A549 (cell line): ENCODE results near the gene MCOLN1. TPM values are rescaled to one million over a fixed set of nuclear protein-coding genes. Genes with fewer than 3 reads are reported as not detected.

Experiments
- ATAC-seq, 2 experiments: fragments of 200-7000 bp in 1 of 2; fragments of >200 bp in 1 of 2; cut with Nextera tagmentation in 1 of 2; cut with Tn5 transposase in 1 of 2; 3 replicates each; pipeline versions ENCODE4 v1.8.0 to v1.9.1; 2018 to 2020; ENCODE audit warnings: mild to moderate bottlenecking in 1 of 2, moderate library complexity in 1 of 2
- CTCF ChIA-PET: fragments of 300-600 bp; sonication (Branson Sonifier 250); formaldehyde crosslinking; extraction: SDS; loops from one replicate; lab custom pipeline; 2021; ENCODE audit warnings: antibody characterized with exemption, inconsistent platforms; lab: Yijun Ruan, JAX
- POLR2A ChIA-PET: fragments of 350-600 bp; formaldehyde crosslinking; extraction: SDS; loops from one replicate; lab custom pipeline; 2021; ENCODE audit warnings: antibody characterized with exemption, inconsistent platforms; lab: Yijun Ruan, JAX
- DNase-seq, 2 experiments: peaks; one replicate each; pipeline versions ENCODE4 v3.0.0 to v3.0.0-alpha.2; 2011 to 2016; ENCODE audit warnings: low read depth in 1 of 2, low spot score in 1 of 2
- FAIRE-seq: peaks from 2 replicates; lab custom pipeline; 2011; peaks lifted over from hg19 to GRCh38; lab: Jason Lieb, UNC
- H3K27ac ChIP-seq, 2 experiments: fragments of >200 bp; sonication (Bioruptor Twin); formaldehyde crosslinking; 3 replicates each; pipeline ENCODE4 v1.5.1; 2016 to 2017
- H3K4me1 ChIP-seq: fragments of >200 bp; sonication (Bioruptor Twin); formaldehyde crosslinking; 3 replicates; pipeline ENCODE4 v1.6.1; 2016
- H3K4me2 ChIP-seq: fragments of >200 bp; sonication (Bioruptor Twin); formaldehyde crosslinking; 3 replicates; pipeline ENCODE4 v1.6.1; 2016
- H3K4me3 ChIP-seq: fragments of >200 bp; sonication (Bioruptor Twin); formaldehyde crosslinking; 3 replicates; pipeline ENCODE4 v1.5.1; 2016
- H3K9me3 ChIP-seq: fragments of >200 bp; sonication (Bioruptor Twin); formaldehyde crosslinking; 3 replicates; pipeline ENCODE4 v1.6.1; 2016
- CBX2 ChIP-seq: fragments of 200-600 bp; sonication (generic); IDR thresholded peaks from 2 replicates; pipeline ENCODE4 v1.6.1; 2016; ENCODE audit warnings: low read depth, mild to moderate bottlenecking, borderline replicate concordance
- CBX8 ChIP-seq: fragments of 200-600 bp; sonication (generic); IDR thresholded peaks from 2 replicates; pipeline ENCODE4 v1.6.1; 2016
- ESRRA ChIP-seq: fragments of 150-350 bp; IDR thresholded peaks from 2 replicates; pipeline ENCODE4 v1.6.1; 2014; ENCODE audit warnings: mild to moderate bottlenecking, low read length, borderline replicate concordance
- FOSB ChIP-seq: fragments of 250-450 bp; sonication (Bioruptor Pico); IDR thresholded peaks from 2 replicates; pipeline ENCODE4 v1.5.0; 2020; ENCODE audit warnings: mild to moderate bottlenecking, moderate library complexity
- HEYL ChIP-seq: fragments of 250-450 bp; sonication (Bioruptor Pico); IDR thresholded peaks from 2 replicates; pipeline ENCODE4 v1.8.0; 2021; ENCODE audit warnings: mild to moderate bottlenecking, moderate library complexity
- HOXB5 ChIP-seq: fragments of 250-450 bp; sonication (Bioruptor Pico); IDR thresholded peaks from 2 replicates; pipeline ENCODE4 v1.5.0; 2020; ENCODE audit warnings: mild to moderate bottlenecking, moderate library complexity
- KDM1A ChIP-seq: fragments of 200-600 bp; sonication (generic); IDR thresholded peaks from 2 replicates; pipeline ENCODE4 v1.6.1; 2016; ENCODE audit warnings: low read depth, mild to moderate bottlenecking
- MAFK ChIP-seq: fragments of 450-650 bp; IDR thresholded peaks from 2 replicates; pipeline ENCODE4 v1.6.1; 2014; ENCODE audit not compliant: partially characterized antibody
- MAZ ChIP-seq: fragments of 150-350 bp; IDR thresholded peaks from 2 replicates; pipeline ENCODE4 v1.6.1; 2014; ENCODE audit warnings: antibody characterized with exemption, low read depth, low read length, borderline replicate concordance
- NFE2L2 ChIP-seq: fragments of 150-350 bp; conservative IDR thresholded peaks from 2 replicates; pipeline ENCODE4 v1.6.1; 2014; ENCODE audit warnings: low read length
- PHF8 ChIP-seq: fragments of 200-600 bp; sonication (generic); IDR thresholded peaks from 2 replicates; pipeline ENCODE4 v1.6.1; 2016; ENCODE audit warnings: low read depth, mild to moderate bottlenecking, antibody characterized with exemption, moderate library complexity, borderline replicate concordance
- RAD21 ChIP-seq, 2 experiments: fragments of >200 bp in 1 of 2; sonication (Bioruptor Twin) in 1 of 2; formaldehyde crosslinking in 1 of 2; IDR thresholded peaks in 1 of 2; conservative IDR thresholded peaks in 1 of 2; 2 replicates in 1 of 2; 3 replicates in 1 of 2; pipeline ENCODE4 v1.6.1; 2012 to 2018; ENCODE audit warnings: inconsistent platforms in 1 of 2
- RARB ChIP-seq: fragments of 250-450 bp; sonication (Bioruptor Pico); IDR thresholded peaks from 2 replicates; pipeline ENCODE4 v1.8.0; 2021; ENCODE audit warnings: mild to moderate bottlenecking, moderate library complexity
- TP53 ChIP-seq: fragments of 250-450 bp; sonication (Bioruptor Pico); IDR thresholded peaks from 2 replicates; pipeline ENCODE4 v1.5.0; 2021; ENCODE audit warnings: mild to moderate bottlenecking, moderate library complexity
- ZC3H11A ChIP-seq: fragments of 450-650 bp; IDR thresholded peaks from 2 replicates; pipeline ENCODE4 v1.6.1; 2014; ENCODE audit warnings: antibody characterized with exemption, mild to moderate bottlenecking
- ZNF302 ChIP-seq: fragments of 250-450 bp; sonication (Bioruptor Pico); IDR thresholded peaks from 2 replicates; pipeline ENCODE4 v1.9.0; 2021; ENCODE audit warnings: inconsistent platforms, mild to moderate bottlenecking, moderate library complexity
- WGBS: methylation state at CpG from one replicate; pipeline ENCODE4 v1.1.6; 2017; ENCODE audit errors: missing lambda C conversion rate; 5-methylcytosine and 5-hydroxymethylcytosine counted together
- polyA plus RNA-seq, 4 experiments: library from polyadenylated mRNA; depleted of rRNA in 3 of 4; stranded (reverse); fragments of >200 nt; fragmentation: RNase III in 1 of 4; extraction: RNeasy Plus Mini Kit Qiagen cat#74134 plus additional on column Dnase treatment in 1 of 4; gene quantifications; 2 replicates in 3 of 4; 3 replicates in 1 of 4; pipeline ENCODE4 v1.2.3, GENCODE V29; 2011 to 2017
- TF ChIP-seq, protein P1 (sequence below): fragments of 200-600 bp; sonication (generic); IDR thresholded peaks from 2 replicates; pipeline ENCODE4 v1.6.1; 2016; ENCODE audit warnings: antibody characterized with exemption, mild to moderate bottlenecking, moderate library complexity
- TF ChIP-seq, protein P2 (sequence below): fragments of >200 bp; sonication (Bioruptor Twin); formaldehyde crosslinking; IDR thresholded peaks from 2 replicates; pipeline ENCODE4 v1.6.1; 2016

MCOLN1 gene
- polyA plus RNA-seq, 2 of the 4 experiments (the other 2 are of a cell fraction): 13.1 to 13.4 TPM

GRCh38 chr19:7526059-7526929 is 3.9 kb downstream of the MCOLN1 start (continued):
- TF ChIP-seq, protein P1, sequence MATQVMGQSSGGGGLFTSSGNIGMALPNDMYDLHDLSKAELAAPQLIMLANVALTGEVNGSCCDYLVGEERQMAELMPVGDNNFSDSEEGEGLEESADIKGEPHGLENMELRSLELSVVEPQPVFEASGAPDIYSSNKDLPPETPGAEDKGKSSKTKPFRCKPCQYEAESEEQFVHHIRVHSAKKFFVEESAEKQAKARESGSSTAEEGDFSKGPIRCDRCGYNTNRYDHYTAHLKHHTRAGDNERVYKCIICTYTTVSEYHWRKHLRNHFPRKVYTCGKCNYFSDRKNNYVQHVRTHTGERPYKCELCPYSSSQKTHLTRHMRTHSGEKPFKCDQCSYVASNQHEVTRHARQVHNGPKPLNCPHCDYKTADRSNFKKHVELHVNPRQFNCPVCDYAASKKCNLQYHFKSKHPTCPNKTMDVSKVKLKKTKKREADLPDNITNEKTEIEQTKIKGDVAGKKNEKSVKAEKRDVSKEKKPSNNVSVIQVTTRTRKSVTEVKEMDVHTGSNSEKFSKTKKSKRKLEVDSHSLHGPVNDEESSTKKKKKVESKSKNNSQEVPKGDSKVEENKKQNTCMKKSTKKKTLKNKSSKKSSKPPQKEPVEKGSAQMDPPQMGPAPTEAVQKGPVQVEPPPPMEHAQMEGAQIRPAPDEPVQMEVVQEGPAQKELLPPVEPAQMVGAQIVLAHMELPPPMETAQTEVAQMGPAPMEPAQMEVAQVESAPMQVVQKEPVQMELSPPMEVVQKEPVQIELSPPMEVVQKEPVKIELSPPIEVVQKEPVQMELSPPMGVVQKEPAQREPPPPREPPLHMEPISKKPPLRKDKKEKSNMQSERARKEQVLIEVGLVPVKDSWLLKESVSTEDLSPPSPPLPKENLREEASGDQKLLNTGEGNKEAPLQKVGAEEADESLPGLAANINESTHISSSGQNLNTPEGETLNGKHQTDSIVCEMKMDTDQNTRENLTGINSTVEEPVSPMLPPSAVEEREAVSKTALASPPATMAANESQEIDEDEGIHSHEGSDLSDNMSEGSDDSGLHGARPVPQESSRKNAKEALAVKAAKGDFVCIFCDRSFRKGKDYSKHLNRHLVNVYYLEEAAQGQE: no peak
- TF ChIP-seq MAFK (no peak), FOSB (CRISPR knock-in tag) (no peak), CBX2 (no peak), RARB (CRISPR knock-in tag) (no peak)

DNA sequence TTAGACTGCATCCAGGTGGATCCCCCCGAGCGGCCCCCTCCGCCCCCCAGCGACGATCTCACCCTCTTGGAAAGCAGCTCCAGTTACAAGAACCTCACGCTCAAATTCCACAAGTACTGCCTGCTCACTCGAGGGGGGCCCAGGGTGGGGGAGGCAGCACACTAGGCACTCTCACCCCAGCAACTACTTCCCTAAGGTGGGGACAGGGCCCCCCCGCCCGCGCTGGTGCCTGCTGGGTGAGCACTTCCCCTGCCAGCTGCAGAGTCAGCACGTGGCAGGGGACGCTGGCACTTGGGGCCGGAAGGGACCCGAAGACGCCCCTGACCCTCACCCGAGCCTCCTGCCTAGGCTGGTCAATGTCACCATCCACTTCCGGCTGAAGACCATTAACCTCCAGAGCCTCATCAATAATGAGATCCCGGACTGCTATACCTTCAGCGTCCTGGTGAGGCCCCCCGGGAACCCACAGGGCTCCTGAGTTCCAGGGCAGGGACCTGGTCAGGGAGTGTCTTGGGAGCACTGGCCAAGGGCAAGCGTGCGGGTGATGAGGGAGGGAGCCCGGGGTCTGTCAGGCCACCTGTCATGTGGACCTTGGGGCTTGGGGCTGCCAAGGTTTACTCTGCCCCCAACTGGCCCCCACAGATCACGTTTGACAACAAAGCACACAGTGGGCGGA is 5.2 kb downstream of the MCOLN1 start:
- FAIRE-seq (no peak), ATAC-seq (no peak), DNase-seq (no peak)
- WGBS: 87% methylated on average over 18 of the region's 25 CpGs
- Histone ChIP-seq H3K4me3 (no peak overlapping the region), H3K4me1 (peaks cover 6% of the 10 kb centered on the region; the same call in 1 of the 3 replicates), H3K27ac (no peak overlapping the region), H3K9me3 (no peaks in the 10 kb centered on the region), H3K4me2 (no peak overlapping the region)
- CTCF ChIA-PET: interaction anchor here (1.4 kb wide), 1 partner anchor 40 kb away, joined by 3 read pairs; no protein-coding TSS in a partner anchor
- TF ChIP-seq RAD21 (conservative IDR thresholded peaks at IDR 0.05 in 1 of 2, IDR thresholded peaks at IDR 0.05 in 1 of 2): no peak
- no peak for TF ChIP-seq TP53 (CRISPR knock-in tag)
- TF ChIP-seq CBX8: no peak
- no peak for TF ChIP-seq ZNF302
- TF ChIP-seq MAZ: no peak
- no peak for TF ChIP-seq FOSB (CRISPR knock-in tag)
- no peak for TF ChIP-seq NFE2L2
- no peak for TF ChIP-seq KDM1A
- TF ChIP-seq ZC3H11A: no peak
- TF ChIP-seq RARB (CRISPR knock-in tag): no peak
- no peak for TF ChIP-seq CBX2
- TF ChIP-seq, protein P2, sequence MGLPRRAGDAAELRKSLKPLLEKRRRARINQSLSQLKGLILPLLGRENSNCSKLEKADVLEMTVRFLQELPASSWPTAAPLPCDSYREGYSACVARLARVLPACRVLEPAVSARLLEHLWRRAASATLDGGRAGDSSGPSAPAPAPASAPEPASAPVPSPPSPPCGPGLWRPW: no peak
- TF ChIP-seq MAFK: no peak
- no peak for TF ChIP-seq ESRRA
- TF ChIP-seq, protein P1: no peak
- TF ChIP-seq HOXB5: no peak
- no peak for TF ChIP-seq PHF8
- TF ChIP-seq HEYL (CRISPR knock-in tag): no peak
- POLR2A ChIA-PET: no interaction called here
